Adrenal gland (tissue), 5 donors: ENCODE results near the gene CAPN15.

ENCODE experiments used
- POLR2A ChIP-seq, 2 donors: fragments of 450-650 bp; IDR thresholded peaks; one replicate each; pipeline ENCODE4 v1.6.1; 2017; ENCODE audit warnings: antibody characterized with exemption in 2 of 2, mild to moderate bottlenecking in 2 of 2, moderate library complexity in 1 of 2
- TF ChIP-seq, protein P1 (sequence below), 6 experiments: fragments of 450-650 bp in 4 of 6; fragments of 200-600 bp in 2 of 6; sonication (generic) in 1 of 6; IDR thresholded peaks; 1 replicate in 5 of 6; 2 replicates in 1 of 6; pipeline versions ENCODE4 v1.5.1 to v1.8.0; 2016 to 2021; ENCODE audit warnings: antibody characterized with exemption in 6 of 6, mild to moderate bottlenecking in 2 of 6, moderate library complexity in 1 of 6
- donor health status: DM: no; HTN: no; CAD: no.

DNA sequence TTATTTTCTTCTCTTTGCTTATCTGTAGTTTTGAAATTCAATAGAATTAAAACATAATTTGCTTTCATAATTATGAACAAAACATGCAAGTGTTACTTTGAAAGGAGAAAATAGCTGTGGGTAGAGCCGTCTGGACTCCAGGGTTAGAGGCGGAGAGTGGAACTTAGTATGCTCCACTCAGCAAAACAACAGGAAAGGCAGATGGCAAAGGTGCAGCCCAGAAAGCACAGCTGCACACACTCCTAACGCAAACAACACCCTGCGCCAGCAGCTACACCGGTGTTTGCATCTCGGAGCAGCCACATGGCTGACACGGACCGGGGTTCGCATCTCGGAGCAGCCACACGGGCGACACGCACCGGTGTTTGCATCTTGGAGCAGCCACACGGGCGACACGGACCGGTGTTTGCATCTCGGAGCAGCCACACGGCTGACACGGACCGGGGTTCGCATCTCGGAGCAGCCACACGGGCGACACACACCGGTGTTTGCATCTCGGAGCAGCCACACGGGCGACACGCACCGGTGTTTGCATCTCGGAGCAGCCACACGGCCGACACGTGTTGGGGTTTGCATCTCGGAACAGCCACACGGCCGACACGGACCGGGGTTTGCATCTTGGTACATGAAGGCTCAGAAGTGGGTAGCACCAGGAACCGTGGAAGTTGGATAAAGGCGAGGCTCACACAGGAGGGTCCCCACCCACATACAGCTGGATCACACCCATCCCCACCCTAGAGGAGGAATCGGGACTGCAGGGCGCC, 12.2 kb upstream of the CAPN15 start:
- no peak for TF ChIP-seq POLR2A (IDR thresholded peaks at IDR 0.05)
- TF ChIP-seq, protein P1, sequence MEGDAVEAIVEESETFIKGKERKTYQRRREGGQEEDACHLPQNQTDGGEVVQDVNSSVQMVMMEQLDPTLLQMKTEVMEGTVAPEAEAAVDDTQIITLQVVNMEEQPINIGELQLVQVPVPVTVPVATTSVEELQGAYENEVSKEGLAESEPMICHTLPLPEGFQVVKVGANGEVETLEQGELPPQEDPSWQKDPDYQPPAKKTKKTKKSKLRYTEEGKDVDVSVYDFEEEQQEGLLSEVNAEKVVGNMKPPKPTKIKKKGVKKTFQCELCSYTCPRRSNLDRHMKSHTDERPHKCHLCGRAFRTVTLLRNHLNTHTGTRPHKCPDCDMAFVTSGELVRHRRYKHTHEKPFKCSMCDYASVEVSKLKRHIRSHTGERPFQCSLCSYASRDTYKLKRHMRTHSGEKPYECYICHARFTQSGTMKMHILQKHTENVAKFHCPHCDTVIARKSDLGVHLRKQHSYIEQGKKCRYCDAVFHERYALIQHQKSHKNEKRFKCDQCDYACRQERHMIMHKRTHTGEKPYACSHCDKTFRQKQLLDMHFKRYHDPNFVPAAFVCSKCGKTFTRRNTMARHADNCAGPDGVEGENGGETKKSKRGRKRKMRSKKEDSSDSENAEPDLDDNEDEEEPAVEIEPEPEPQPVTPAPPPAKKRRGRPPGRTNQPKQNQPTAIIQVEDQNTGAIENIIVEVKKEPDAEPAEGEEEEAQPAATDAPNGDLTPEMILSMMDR (IDR thresholded peaks at IDR 0.05) = no peak
